Omental fat pad (tissue), 4 donors: ENCODE data around the gene NPR2. TPM values are rescaled to one million over a fixed set of nuclear protein-coding genes. Genes with fewer than 3 reads are reported as not detected.

Experiments used
- ATAC-seq: fragments of 150-250 bp; one replicate; pipeline ENCODE4 v1.9.1; 2016; ENCODE audit warnings: mild to moderate bottlenecking, moderate library complexity; ENCODE audit not compliant: low FRiP score
- DNase-seq: peaks from one replicate; pipeline ENCODE4 v3.0.0-alpha.2; 2019; ENCODE audit warnings: low spot score
- CTCF ChIP-seq, 3 donors: fragments of 450-650 bp; IDR thresholded peaks; one replicate each; pipeline ENCODE4 v1.5.1; 2016 to 2017; ENCODE audit warnings: antibody characterized with exemption in 3 of 3, mild to moderate bottlenecking in 3 of 3, moderate library complexity in 2 of 3
- total RNA-seq, 4 donors: library from RNA; depleted of rRNA; stranded (reverse); fragments of >200 nt; gene quantifications; one replicate each; pipeline ENCODE4 v1.1.0, GENCODE V29; 2016

The NPR2 gene
- total RNA-seq, 4 donors from 2014 or later = 13.7 to 28.2 (median 24.3) TPM

DNA sequence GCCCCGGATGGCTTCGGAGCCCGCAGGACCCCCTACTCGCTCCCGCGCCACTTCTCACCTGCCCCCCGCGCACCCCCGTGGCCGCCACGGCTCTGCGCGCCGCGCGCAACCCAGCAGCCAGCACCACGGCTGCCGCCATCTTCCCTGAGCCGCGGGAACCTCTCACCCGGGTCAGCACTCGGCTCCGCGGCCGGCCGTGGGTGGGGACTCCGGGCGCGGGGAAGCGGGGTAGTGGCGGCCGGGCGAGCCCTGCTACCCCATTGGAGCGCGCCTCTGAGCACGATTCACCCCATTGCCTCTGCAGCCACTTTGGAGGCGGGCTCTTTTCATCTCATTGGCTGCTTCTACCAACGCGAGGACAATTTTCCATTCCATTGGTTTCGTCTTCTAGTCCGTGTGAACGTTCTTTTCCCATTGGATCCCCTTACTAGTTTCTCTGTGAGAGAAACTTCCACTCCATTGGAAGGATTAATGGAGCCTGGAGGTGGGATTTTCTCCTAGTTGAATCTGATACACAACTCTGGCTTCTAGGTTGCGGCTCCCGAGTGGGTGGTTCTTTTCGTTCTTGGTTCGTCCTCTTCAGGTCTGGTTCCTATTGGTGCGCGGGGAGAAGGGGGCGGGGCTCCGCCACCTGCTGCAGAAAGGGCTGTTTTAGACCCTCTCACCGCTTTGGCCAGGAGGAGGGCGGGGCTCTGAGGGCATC, 23.6 kb downstream of the NPR2 start, which contains the start of gene HINT2:
Gene HINT2 (minus strand): TSS at position 202 of the 703 bp plus-strand sequence. CDS start 63 bp downstream, at position 139.
- TF ChIP-seq CTCF (IDR thresholded peaks at IDR 0.05) = no peak
- DNase-seq (peak; percentile 94), ATAC-seq (peak; percentile 96)

GRCh38 chr9:35816708-35817107, 25.3 kb downstream of the NPR2 start:
- no peak for ATAC-seq

GRCh38 chr9:35818341-35818740, 26.9 kb downstream of the NPR2 start:
- TF ChIP-seq CTCF (IDR thresholded peaks at IDR 0.05) = no peak
- ATAC-seq (no peak), DNase-seq (no peak)

More at GRCh38 chr9:35816708-35817107, 25.3 kb downstream of the NPR2 start:
- TF ChIP-seq CTCF (IDR thresholded peaks at IDR 0.05) = no peak
- DNase-seq = no peak

DNA sequence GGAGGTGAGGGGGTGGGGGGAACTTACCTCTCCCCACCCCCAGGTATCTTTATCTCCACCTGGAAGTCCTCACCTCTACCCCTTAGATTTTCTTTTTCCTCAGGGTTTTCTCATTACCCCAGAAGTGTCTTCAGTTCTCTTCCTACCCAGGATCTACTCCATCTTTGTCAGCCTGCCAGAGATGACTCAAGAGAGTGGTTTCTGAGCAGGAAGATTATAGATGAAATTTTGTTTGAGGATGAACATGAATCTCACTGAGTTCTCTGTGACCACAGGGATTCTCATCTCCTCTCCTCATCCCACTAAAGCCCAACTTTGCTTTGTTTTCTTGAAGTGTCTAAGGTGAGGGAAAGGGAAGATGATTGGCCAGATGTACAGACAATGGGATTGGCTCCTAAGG, 28.7 kb downstream of the NPR2 start:
- ATAC-seq (no peak), DNase-seq (no peak)
- TF ChIP-seq CTCF (IDR thresholded peaks at IDR 0.05) = no peak

DNA sequence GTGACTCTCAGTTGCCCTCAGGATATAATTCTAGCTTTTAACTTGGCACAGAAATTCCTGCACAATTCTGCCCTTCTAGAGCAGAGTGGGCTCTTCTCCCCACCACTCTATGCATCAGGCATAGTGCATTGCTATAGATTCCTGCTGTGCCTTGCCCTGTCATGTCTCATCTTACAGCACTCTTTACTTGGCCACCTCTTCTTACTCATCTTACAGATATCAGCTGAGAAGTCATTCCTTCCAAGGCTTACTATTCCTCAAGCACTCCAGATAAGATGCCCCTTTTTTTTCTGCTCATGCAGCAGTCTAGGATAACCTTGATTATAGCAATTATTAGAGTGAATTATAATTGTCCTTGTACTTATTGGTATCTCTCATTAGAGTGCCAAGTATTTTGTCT, 31.5 kb downstream of the NPR2 start:
- ATAC-seq = no peak

GRCh38 chr9:35826071-35826701, 34.8 kb downstream of the NPR2 start:
- peak; percentile 41 for ATAC-seq
- no peak for DNase-seq
- no peak for TF ChIP-seq CTCF (IDR thresholded peaks at IDR 0.05)

More for the DNA sequence above, 31.5 kb downstream of the NPR2 start:
- no peak for TF ChIP-seq CTCF (IDR thresholded peaks at IDR 0.05)
- DNase-seq = no peak

GRCh38 chr9:35827486-35827885, 36.1 kb downstream of the NPR2 start:
- DNase-seq = no peak
- no peak for TF ChIP-seq CTCF (IDR thresholded peaks at IDR 0.05)
- no peak for ATAC-seq
